ENCODE data around the gene FANCC. TPM values are rescaled to one million over a fixed set of nuclear protein-coding genes. Genes with fewer than 3 reads are reported as not detected.
"Not testable (repeated sequence)": the region's sequence is repeated elsewhere in the genome, so short reads cannot be mapped to it uniquely, and the experiment has no call there.

The FANCC gene
- total RNA-seq, 1 donor from 2014 or later, result 9.3 TPM

- DNase-seq (ENCODE audit: low spot score), result no peak
- no peak for TF ChIP-seq CTCF (IDR thresholded peaks at IDR 0.05)
- H3K4me3 Mint-ChIP-seq (ENCODE audit: unreplicated experiment), result no peak overlapping the region
These were observed 110.1 kb downstream of the FANCC start for GRCh38 chr9:95207403-95207802.

GRCh38 chr9:95206143-95206542, 111.4 kb downstream of the FANCC start:
- Mint-ChIP-seq H3K9me3 (ENCODE audit: low read depth) (no peaks in the 10 kb centered on the region), H3K36me3 (ENCODE audit: low read depth) (no peaks in the 10 kb centered on the region), H3K4me3 (ENCODE audit: unreplicated experiment) (no peak overlapping the region), H3K27ac (ENCODE audit: unreplicated experiment) (no peak overlapping the region), H3K27me3 (ENCODE audit: low read depth) (no peaks in the 10 kb centered on the region), H3K4me1 (ENCODE audit: low read depth) (peaks cover 32% of the 10 kb centered on the region)
- TF ChIP-seq CTCF (IDR thresholded peaks at IDR 0.05), result no peak
- DNase-seq (ENCODE audit: low spot score), result no peak

More at GRCh38 chr9:95207403-95207802, 110.1 kb downstream of the FANCC start:
- Mint-ChIP-seq H3K27me3 (ENCODE audit: low read depth) (no peaks in the 10 kb centered on the region), H3K36me3 (ENCODE audit: low read depth) (no peaks in the 10 kb centered on the region), H3K4me1 (ENCODE audit: low read depth) (peaks cover 26% of the 10 kb centered on the region), H3K9me3 (ENCODE audit: low read depth) (no peaks in the 10 kb centered on the region), H3K27ac (ENCODE audit: unreplicated experiment) (no peak overlapping the region)

DNA sequence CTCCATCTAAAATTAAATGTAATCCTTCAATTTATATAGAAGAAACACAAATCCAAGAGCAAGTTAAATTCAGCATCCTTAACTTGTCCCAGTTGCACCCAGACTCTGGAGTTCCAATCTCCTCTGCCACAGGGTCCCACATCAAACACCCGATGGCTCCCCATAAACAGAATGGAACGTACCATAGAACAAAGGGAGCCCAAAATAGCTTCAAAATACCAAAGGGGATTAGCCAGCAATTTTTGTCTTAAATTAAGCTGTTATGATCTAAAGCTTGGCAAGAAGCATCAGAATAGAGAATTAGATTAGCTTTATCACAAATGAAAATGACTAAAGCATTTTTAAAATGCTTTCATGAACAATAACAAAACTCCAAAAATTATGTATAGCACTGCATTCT, 112.8 kb downstream of the FANCC start:
- no peaks in the 10 kb centered on the region for H3K9me3 Mint-ChIP-seq (ENCODE audit: low read depth)
- no peak for DNase-seq (ENCODE audit: low spot score)
- no peaks in the 10 kb centered on the region for H3K27me3 Mint-ChIP-seq (ENCODE audit: low read depth)
- H3K27ac Mint-ChIP-seq (ENCODE audit: unreplicated experiment), result no peak overlapping the region
- peaks cover 38% of the 10 kb centered on the region for H3K4me1 Mint-ChIP-seq (ENCODE audit: low read depth)
- no peak for TF ChIP-seq CTCF (IDR thresholded peaks at IDR 0.05)
- H3K4me3 Mint-ChIP-seq (ENCODE audit: unreplicated experiment), result no peak overlapping the region
- no peaks in the 10 kb centered on the region for H3K36me3 Mint-ChIP-seq (ENCODE audit: low read depth)

- TF ChIP-seq CTCF (IDR thresholded peaks at IDR 0.05), result no peak
- Mint-ChIP-seq H3K36me3 (ENCODE audit: low read depth) (no peaks in the 10 kb centered on the region), H3K27me3 (ENCODE audit: low read depth) (no peaks in the 10 kb centered on the region)
These were observed 113.2 kb downstream of the FANCC start for GRCh38 chr9:95204310-95204709.

GRCh38 chr9:95203019-95203418, 114.5 kb downstream of the FANCC start:
- not testable (repeated sequence) for H3K27me3 Mint-ChIP-seq (ENCODE audit: low read depth); DNase-seq (ENCODE audit: low spot score); H3K9me3 Mint-ChIP-seq (ENCODE audit: low read depth); H3K4me3 Mint-ChIP-seq (ENCODE audit: unreplicated experiment); H3K27ac Mint-ChIP-seq (ENCODE audit: unreplicated experiment); H3K36me3 Mint-ChIP-seq (ENCODE audit: low read depth)
- H3K4me1 Mint-ChIP-seq (ENCODE audit: low read depth), result peaks cover 50% of the 10 kb centered on the region

More at GRCh38 chr9:95204310-95204709, 113.2 kb downstream of the FANCC start:
- DNase-seq (ENCODE audit: low spot score), result no peak
- peaks cover 40% of the 10 kb centered on the region for H3K4me1 Mint-ChIP-seq (ENCODE audit: low read depth)
- H3K27ac Mint-ChIP-seq (ENCODE audit: unreplicated experiment), result no peak overlapping the region
- no peak overlapping the region for H3K4me3 Mint-ChIP-seq (ENCODE audit: unreplicated experiment)
- no peaks in the 10 kb centered on the region for H3K9me3 Mint-ChIP-seq (ENCODE audit: low read depth)

GRCh38 chr9:95202076-95202681, 115.3 kb downstream of the FANCC start:
- no peak overlapping the region for H3K4me3 Mint-ChIP-seq (ENCODE audit: unreplicated experiment)
- H3K27ac Mint-ChIP-seq (ENCODE audit: unreplicated experiment), result no peak overlapping the region
- H3K4me1 Mint-ChIP-seq (ENCODE audit: low read depth), result peaks cover 56% of the 10 kb centered on the region
- H3K36me3 Mint-ChIP-seq (ENCODE audit: low read depth), result no peaks in the 10 kb centered on the region
- no peaks in the 10 kb centered on the region for H3K9me3 Mint-ChIP-seq (ENCODE audit: low read depth)
- DNase-seq (ENCODE audit: low spot score), result no peak
- TF ChIP-seq CTCF (IDR thresholded peaks at IDR 0.05), result no peak
- H3K27me3 Mint-ChIP-seq (ENCODE audit: low read depth), result no peaks in the 10 kb centered on the region
